Subcutaneous adipose tissue (tissue), 4 donors: ENCODE results near the gene ALOX12B. TPM values are rescaled to one million over a fixed set of nuclear protein-coding genes. Genes with fewer than 3 reads are reported as not detected.

Experiments used
- total RNA-seq, 4 donors: library from RNA; depleted of rRNA; stranded (reverse); fragments of >200 nt; gene quantifications; one replicate each; pipeline ENCODE4 v1.1.0, GENCODE V29; 2016
- TF ChIP-seq, protein P1 (sequence below): fragments of 450-650 bp; IDR thresholded peaks from one replicate; pipeline ENCODE4 v1.5.1; 2016; ENCODE audit warnings: low read depth, mild to moderate bottlenecking, control low read depth, antibody characterized with exemption, moderate library complexity

The ALOX12B gene
- total RNA-seq, 4 donors from 2014 or later: not detected

DNA sequence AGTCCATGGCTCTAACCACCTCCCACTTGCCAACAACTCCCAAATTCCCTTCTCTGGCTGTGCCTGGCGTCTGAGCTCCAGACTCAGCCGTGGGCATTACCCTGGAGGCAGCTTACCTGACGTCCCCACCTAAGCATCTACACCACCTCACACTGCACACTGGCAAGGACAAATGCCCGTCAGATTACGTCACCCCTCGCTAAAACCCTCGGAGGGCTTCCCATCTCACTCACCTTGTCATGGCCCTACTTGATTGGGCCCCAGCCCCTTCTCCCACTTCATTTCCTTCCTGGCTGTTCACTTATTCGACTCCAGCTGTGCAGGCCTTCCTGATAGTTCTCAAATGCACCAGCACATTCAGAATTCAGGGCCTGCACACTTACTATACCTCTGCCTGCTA is 17.4 kb upstream of the ALOX12B start:
- TF ChIP-seq, protein P1, sequence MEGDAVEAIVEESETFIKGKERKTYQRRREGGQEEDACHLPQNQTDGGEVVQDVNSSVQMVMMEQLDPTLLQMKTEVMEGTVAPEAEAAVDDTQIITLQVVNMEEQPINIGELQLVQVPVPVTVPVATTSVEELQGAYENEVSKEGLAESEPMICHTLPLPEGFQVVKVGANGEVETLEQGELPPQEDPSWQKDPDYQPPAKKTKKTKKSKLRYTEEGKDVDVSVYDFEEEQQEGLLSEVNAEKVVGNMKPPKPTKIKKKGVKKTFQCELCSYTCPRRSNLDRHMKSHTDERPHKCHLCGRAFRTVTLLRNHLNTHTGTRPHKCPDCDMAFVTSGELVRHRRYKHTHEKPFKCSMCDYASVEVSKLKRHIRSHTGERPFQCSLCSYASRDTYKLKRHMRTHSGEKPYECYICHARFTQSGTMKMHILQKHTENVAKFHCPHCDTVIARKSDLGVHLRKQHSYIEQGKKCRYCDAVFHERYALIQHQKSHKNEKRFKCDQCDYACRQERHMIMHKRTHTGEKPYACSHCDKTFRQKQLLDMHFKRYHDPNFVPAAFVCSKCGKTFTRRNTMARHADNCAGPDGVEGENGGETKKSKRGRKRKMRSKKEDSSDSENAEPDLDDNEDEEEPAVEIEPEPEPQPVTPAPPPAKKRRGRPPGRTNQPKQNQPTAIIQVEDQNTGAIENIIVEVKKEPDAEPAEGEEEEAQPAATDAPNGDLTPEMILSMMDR: no peak

DNA sequence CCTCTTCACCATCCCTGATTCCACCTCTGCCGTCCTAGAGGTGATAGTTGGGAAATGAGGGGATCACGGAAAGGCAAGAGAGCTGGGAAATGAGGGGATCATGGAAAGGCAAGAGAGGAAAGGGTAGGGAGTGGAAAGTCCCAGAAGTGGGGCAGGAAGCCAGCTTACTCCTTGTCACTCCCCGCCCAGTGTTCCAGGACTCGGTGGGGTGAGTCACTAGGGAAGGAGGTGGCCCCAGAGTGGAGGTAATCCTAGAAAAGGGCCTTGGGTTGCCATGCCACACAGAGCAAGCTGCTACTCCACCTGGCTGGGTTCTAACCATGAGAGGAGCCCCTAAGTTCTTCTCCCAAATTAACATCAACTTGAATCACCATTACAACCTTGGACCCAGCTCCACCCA is 16.0 kb upstream of the ALOX12B start:
- TF ChIP-seq, protein P1: no peak

DNA sequence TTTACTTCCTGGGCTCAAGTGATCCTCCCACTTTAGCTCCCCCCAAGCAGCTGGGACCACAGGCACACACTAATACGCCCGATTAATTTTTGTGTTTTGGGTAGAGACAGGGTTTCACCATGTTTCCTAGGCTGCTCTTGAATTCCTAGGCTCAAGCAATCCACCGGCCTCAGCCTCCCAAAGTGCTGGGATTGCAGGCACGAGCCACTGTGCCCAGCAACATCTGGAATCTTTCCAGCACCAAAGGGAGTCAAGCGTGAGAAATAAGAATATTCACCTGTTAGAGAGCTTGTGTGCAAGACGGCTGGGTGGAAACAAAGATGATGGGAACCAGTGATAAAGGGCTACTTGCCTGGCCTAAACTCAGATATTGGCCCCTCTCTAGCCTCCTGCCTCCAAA is 14.2 kb upstream of the ALOX12B start:
- TF ChIP-seq, protein P1: no peak

DNA sequence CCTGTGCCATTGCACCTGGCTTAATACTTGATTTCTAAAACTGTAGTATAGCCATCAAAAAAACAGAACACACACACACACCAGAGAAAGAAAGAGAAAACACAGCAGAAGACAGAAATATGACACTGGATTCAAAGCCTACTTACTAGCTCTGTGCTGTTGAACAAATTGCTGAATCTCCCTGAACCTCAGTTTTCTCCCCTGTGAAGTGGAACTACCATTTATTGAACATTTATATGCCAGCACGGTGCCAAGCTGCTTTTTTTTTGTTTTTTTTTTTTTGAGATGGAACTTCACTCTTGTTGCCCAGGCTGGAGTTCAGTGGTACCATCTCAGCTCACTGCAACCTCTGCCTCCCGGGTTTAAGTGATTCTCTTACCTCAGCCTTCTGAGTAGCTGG is 13.2 kb upstream of the ALOX12B start:
- TF ChIP-seq, protein P1: no peak

DNA sequence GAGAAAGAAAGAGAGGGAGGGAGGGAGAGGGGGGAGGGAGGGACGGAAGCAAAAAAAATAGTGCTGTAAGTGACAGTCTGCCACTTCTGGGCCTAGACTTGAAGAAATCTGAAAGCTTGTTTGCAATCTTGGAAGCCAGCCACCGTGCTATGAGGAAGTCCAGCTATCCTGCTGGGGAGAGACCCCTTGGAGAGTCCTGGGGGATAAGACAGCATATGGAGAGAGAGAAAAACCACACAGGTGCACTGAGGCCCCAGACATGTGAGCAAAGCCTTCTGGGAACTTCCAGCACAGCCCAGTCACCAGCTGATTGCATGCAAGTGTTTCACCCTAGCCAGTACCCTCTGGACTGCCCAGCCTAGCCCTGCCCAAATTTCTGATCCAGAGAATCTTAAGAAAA is 12.6 kb upstream of the ALOX12B start:
- TF ChIP-seq, protein P1: no peak

DNA sequence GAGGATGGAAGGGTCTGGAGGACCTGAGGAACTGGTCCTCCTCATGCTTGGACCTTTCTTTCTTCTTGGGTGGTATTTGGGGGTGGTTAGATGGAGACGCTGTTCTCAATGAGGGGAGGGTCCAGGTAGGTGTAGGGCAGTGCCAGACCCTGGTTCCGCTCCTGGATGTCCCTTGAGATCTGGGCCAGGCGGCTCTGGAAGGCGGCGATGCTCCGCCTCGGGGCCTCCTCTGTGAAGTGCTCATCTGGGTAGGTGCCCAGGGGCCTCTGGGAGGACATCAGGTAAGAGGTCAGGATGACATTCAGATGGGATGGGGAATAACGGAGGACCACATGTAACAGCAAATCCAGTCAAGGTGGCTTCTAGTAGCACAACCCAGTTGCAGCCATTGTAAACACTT is 9.0 kb upstream of the ALOX12B start:
- TF ChIP-seq, protein P1: no peak

DNA sequence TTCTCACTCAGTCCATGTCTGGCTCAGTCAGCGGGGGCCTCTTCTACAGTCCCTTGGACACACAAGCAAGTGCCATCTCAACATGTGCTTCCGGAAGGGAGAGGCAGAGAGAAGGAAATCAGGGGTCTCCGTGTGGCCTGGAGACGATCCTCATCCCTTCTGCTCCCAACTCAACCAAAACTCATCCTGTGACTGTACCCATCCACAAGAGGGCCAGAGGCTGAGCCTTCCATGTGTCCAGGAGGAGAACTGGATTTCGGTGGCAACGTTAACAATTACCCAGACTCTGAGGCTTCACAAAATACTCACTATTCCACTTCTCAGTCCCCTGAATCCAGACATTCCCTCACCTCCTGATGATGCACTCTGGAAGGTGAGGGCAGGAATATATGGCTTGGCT is 7.8 kb upstream of the ALOX12B start:
- TF ChIP-seq, protein P1: no peak
